Neuronal stem cell (in vitro differentiated cells): ENCODE results near the gene BBS10.
"Not testable (repeated sequence)": the region's sequence is repeated elsewhere in the genome, so short reads cannot be mapped to it uniquely, and the experiment has no call there.

Experiments used
- DNase-seq: peaks from one replicate; pipeline ENCODE4 v3.0.0-alpha.2; 2013; ENCODE audit warnings: low spot score
- H2AFZ ChIP-seq: one replicate; pipeline ENCODE4 v1.6.1; 2013; ENCODE audit warnings: mild to moderate bottlenecking, low read length, inconsistent platforms
- H2AK5ac ChIP-seq: 2 replicates; pipeline ENCODE4 v1.6.1; 2013; ENCODE audit warnings: low read depth, mild to moderate bottlenecking, inconsistent platforms, low read length, moderate library complexity, mixed read lengths
- H2BK120ac ChIP-seq: 2 replicates; pipeline ENCODE4 v1.6.1; 2013; ENCODE audit warnings: low read depth, mild to moderate bottlenecking, inconsistent platforms, low read length, moderate library complexity, mixed read lengths
- H2BK12ac ChIP-seq: one replicate; pipeline ENCODE4 v1.6.1; 2013; ENCODE audit warnings: low read length, inconsistent platforms
- H2BK15ac ChIP-seq: 2 replicates; pipeline ENCODE4 v1.6.1; 2013; ENCODE audit warnings: mild to moderate bottlenecking, low read length, inconsistent platforms, mixed read lengths
- H2BK5ac ChIP-seq: one replicate; pipeline ENCODE4 v1.6.1; 2013; ENCODE audit warnings: inconsistent platforms, mild to moderate bottlenecking, low read length, moderate library complexity
- H3K14ac ChIP-seq: one replicate; pipeline ENCODE4 v1.6.1; 2013; ENCODE audit warnings: low read length, inconsistent platforms
- H3K18ac ChIP-seq: 2 replicates; pipeline ENCODE4 v1.6.1; 2013; ENCODE audit warnings: low read length, inconsistent platforms
- H3K23ac ChIP-seq: 2 replicates; pipeline ENCODE4 v1.6.1; 2013; ENCODE audit warnings: low read depth, mild to moderate bottlenecking, mixed read lengths, low read length, inconsistent platforms; ENCODE audit not compliant: poor library complexity
- H3K27ac ChIP-seq: replicated peaks from 3 replicates; pipeline ENCODE4 v1.5.1; 2013; ENCODE audit warnings: low read length, inconsistent platforms
- H3K27me3 ChIP-seq, 3 experiments: 2 replicates each; pipeline ENCODE4 v1.6.1; 2013; ENCODE audit warnings: low read length in 3 of 3, mild to moderate bottlenecking in 2 of 3, inconsistent platforms in 1 of 3, low read depth in 1 of 3, mixed read lengths in 1 of 3, moderate library complexity in 1 of 3; ENCODE audit not compliant: control insufficient read depth in 3 of 3, insufficient read depth in 3 of 3
- H3K36me3 ChIP-seq, 2 donors: replicated peaks in 1 of 2; 2 replicates each; pipeline ENCODE4 v1.6.1; 2013; ENCODE audit warnings: low read length in 2 of 2; ENCODE audit not compliant: control insufficient read depth in 2 of 2, insufficient read depth in 2 of 2
- H3K4ac ChIP-seq: 2 replicates; pipeline ENCODE4 v1.6.1; 2013; ENCODE audit warnings: inconsistent platforms, mild to moderate bottlenecking, low read length, moderate library complexity
- H3K4me1 ChIP-seq, 2 donors: 1 replicate in 1 of 2; 2 replicates in 1 of 2; pipeline ENCODE4 v1.6.1; 2013; ENCODE audit warnings: low read length in 2 of 2, low read depth in 1 of 2; ENCODE audit not compliant: control insufficient read depth in 2 of 2, insufficient read depth in 1 of 2
- H3K4me2 ChIP-seq: one replicate; pipeline ENCODE4 v1.6.1; 2013; ENCODE audit warnings: mild to moderate bottlenecking, low read length, inconsistent platforms; ENCODE audit not compliant: insufficient read depth, poor library complexity, severe bottlenecking
- H3K4me3 ChIP-seq, 2 donors: 2 replicates each; pipeline ENCODE4 v1.5.1; 2013; ENCODE audit warnings: low read length in 2 of 2, mild to moderate bottlenecking in 2 of 2, inconsistent platforms in 1 of 2, moderate library complexity in 1 of 2
- H3K79me1 ChIP-seq: one replicate; pipeline ENCODE4 v1.6.1; 2013; ENCODE audit warnings: low read depth, mild to moderate bottlenecking, inconsistent platforms, low read length, moderate library complexity
- H3K9ac ChIP-seq: one replicate; pipeline ENCODE4 v1.6.1; 2013; ENCODE audit warnings: mild to moderate bottlenecking, low read depth, low read length, inconsistent platforms; ENCODE audit not compliant: poor library complexity
- H3K9me3 ChIP-seq, 2 donors: replicated peaks in 1 of 2; 2 replicates each; pipeline versions ENCODE3 to v1.6.1; 2013; ENCODE audit warnings: low read length in 2 of 2, mild to moderate bottlenecking in 2 of 2, inconsistent platforms in 1 of 2, low read depth in 1 of 2, mixed read lengths in 1 of 2, moderate library complexity in 1 of 2; ENCODE audit not compliant: control insufficient read depth in 2 of 2, insufficient read depth in 1 of 2
- H4K8ac ChIP-seq: one replicate; pipeline ENCODE4 v1.6.1; 2013; ENCODE audit warnings: low read depth, mild to moderate bottlenecking, inconsistent platforms, low read length, moderate library complexity
- H4K91ac ChIP-seq: one replicate; pipeline ENCODE4 v1.6.1; 2013; ENCODE audit warnings: low read length, low read depth, mild to moderate bottlenecking, inconsistent platforms; ENCODE audit not compliant: poor library complexity
- WGBS, 2 donors: extraction: QIAGEN DNeasy Blood & Tissue Kit; methylation state at CpG; one replicate each; pipeline ENCODE4 v1.1.7; 2013; ENCODE audit warnings: missing lambda C conversion rate in 2 of 2, mixed read lengths in 1 of 2; ENCODE audit not compliant: insufficient read length in 2 of 2, insufficient replicate concordance in 1 of 2; ENCODE audit errors: extremely low coverage in 2 of 2; 5-methylcytosine and 5-hydroxymethylcytosine counted together

The BBS10 gene

DNA sequence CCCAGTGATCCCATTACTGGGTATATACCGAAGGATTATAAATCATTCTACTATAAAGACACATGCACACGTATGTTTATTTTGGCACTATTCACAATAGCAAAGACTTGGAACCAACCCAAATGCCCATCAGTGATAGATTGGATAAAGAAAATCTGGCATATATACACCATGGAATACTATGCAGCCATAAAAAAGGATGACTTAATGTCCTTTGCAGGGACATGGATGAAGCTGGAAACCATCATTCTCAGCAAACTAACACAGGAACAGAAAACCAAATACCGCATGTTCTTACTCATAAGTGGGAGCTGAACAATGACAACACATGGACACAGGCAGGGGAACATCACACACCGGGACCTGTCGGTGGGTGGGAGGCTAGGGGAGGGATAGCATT is 15.9 kb upstream of the BBS10 start:
- H3K79me1 ChIP-seq, H2BK15ac ChIP-seq, H2AK5ac ChIP-seq, H3K4me1 ChIP-seq, H3K27me3 ChIP-seq, H4K8ac ChIP-seq, DNase-seq, H2BK120ac ChIP-seq, H2BK5ac ChIP-seq, H3K14ac ChIP-seq, H3K9ac ChIP-seq, H3K18ac ChIP-seq, H3K27ac ChIP-seq, H3K4me2 ChIP-seq, H2BK12ac ChIP-seq, H4K91ac ChIP-seq, H3K4me3 ChIP-seq, H3K23ac ChIP-seq, H3K4ac ChIP-seq, H2AFZ ChIP-seq: not testable (repeated sequence)
- WGBS, 2 donors, result no CpG with 5 or more reads among the region's 5 CpGs
- H3K36me3 ChIP-seq, result peaks cover 10 to 59% of the 10 kb centered on the region in 2 donors
- H3K9me3 ChIP-seq, result peaks cover 2 to 14% of the 10 kb centered on the region in 2 donors

DNA sequence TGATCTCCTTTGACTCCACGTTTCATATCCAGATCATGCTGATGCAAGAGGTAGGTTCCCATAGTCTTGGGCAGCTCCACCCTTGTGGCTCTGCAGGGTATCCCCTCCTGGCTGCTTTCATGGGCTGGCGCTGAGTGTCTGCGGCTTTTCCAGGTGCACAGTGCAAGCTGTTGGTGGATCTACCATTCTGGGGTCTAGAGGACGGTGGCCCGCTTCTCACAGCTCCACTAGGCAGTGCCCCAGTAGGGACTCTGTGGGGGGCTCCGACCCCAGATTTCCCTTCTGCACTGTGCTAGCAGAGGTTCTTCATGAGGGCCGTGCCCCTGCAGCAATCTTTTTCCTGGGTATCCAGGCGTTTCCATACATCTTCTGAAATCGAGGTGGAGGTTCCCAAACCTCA is 12.1 kb upstream of the BBS10 start:
- H3K9me3 ChIP-seq, result no peaks in the 10 kb centered on the region
- no peaks in the 10 kb centered on the region for H3K4me1 ChIP-seq
- no peak overlapping the region for H4K91ac ChIP-seq
- no peaks in the 10 kb centered on the region for H3K79me1 ChIP-seq
- no peak overlapping the region for H3K14ac ChIP-seq
- no peak overlapping the region for H2BK12ac ChIP-seq
- no peak overlapping the region for H3K4me3 ChIP-seq
- no peak overlapping the region for H2BK120ac ChIP-seq
- H3K27ac ChIP-seq, result no peak overlapping the region
- peaks cover 0 to 55% of the 10 kb centered on the region in 2 donors for H3K36me3 ChIP-seq
- H3K18ac ChIP-seq, result no peak overlapping the region
- no peak overlapping the region for H2AFZ ChIP-seq
- DNase-seq, result no peak
- no CpG with 5 or more reads among the region's 9 CpGs for WGBS, 2 donors
- H2BK15ac ChIP-seq, result no peak overlapping the region
- H3K4me2 ChIP-seq, result no peak overlapping the region
- no peak overlapping the region for H3K23ac ChIP-seq
- no peaks in the 10 kb centered on the region for H3K27me3 ChIP-seq
- no peak overlapping the region for H3K4ac ChIP-seq
- no peak overlapping the region for H2BK5ac ChIP-seq
- H2AK5ac ChIP-seq, result no peak overlapping the region
- no peak overlapping the region for H4K8ac ChIP-seq
- H3K9ac ChIP-seq, result no peak overlapping the region

DNA sequence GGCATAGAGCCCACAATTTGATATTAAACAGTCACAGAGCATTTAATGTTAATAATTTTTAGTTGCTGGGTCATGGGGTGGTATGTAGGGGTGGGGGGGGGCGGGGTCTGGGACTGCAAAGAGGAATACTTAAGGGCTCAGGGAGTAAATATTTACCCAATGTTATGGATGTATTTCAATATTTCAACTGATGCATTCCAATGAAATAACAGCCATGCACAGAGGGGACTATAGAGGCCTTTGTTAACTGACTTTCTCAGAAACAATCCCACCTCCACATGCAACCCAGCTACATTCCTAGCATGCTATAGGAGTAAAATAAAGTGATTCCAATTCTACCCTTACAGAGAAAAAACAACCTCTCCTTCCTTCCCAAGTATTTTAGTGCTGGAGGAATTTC is 7.9 kb upstream of the BBS10 start:
- Histone ChIP-seq H3K27me3 (no peaks in the 10 kb centered on the region), H3K4me3 (no peak overlapping the region), H2BK15ac (no peak overlapping the region), H4K8ac (no peak overlapping the region), H3K4ac (no peak overlapping the region), H3K4me1 (no peaks in the 10 kb centered on the region), H3K27ac (no peak overlapping the region), H3K4me2 (no peak overlapping the region), H2AK5ac (no peak overlapping the region), H3K14ac (no peak overlapping the region), H3K9ac (no peak overlapping the region), H2BK12ac (no peak overlapping the region), H3K9me3 (no peaks in the 10 kb centered on the region), H3K79me1 (no peaks in the 10 kb centered on the region), H2BK5ac (no peak overlapping the region), H3K36me3 (peaks cover 0 to 55% of the 10 kb centered on the region in 2 donors), H3K23ac (no peak overlapping the region), H3K18ac (no peak overlapping the region), H4K91ac (no peak overlapping the region), H2BK120ac (no peak overlapping the region), H2AFZ (no peak overlapping the region)
- WGBS, 2 donors, result no CpG with 5 or more reads among the region's 1 CpG
- DNase-seq, result no peak

DNA sequence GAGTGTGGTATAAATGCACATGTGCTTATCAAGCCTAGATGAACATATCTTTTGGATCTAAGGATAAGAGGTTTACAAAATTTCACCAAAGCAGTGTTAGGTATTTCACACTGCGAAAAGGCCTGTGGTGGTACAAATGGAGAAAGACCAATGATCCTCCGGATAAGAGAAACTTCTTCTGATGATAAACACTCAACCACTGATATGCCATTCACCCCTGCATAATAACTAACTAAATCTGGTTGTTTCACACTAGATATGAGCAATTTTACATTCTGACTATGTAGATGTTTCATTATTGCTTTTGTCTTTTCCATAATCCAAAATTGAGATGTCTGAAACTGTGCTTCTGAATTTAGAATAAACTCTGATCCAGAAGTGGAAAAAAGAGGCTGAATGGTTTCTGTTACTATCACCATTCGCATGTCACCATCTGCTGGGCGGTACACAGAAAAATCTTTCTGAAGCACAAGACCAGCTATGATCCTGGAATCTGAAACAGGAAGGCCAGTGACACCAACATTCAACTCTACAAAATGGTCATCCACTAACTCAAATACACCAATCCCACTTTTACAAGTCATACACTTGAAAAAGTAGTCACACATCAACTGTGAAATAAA is 1.3 kb downstream of the BBS10 start:
- Histone ChIP-seq H3K9me3 (no peaks in the 10 kb centered on the region), H3K36me3 (peaks cover 0 to 6% of the 10 kb centered on the region in 2 donors), H3K4ac (no peak overlapping the region), H2AFZ (no peak overlapping the region), H2AK5ac (no peak overlapping the region), H2BK12ac (no peak overlapping the region), H4K8ac (no peak overlapping the region), H3K23ac (no peak overlapping the region), H2BK15ac (no peak overlapping the region), H4K91ac (no peak overlapping the region), H3K14ac (no peak overlapping the region), H3K4me3 (peak overlapping the region in 1 of 2 donors; percentile 80), H3K9ac (no peak overlapping the region), H3K27me3 (no peaks in the 10 kb centered on the region), H3K4me2 (no peak overlapping the region), H3K27ac (no peak overlapping the region), H2BK120ac (no peak overlapping the region), H3K79me1 (no peaks in the 10 kb centered on the region), H3K18ac (no peak overlapping the region), H2BK5ac (no peak overlapping the region), H3K4me1 (peaks cover 6 to 7% of the 10 kb centered on the region in 2 donors)
- no peak for DNase-seq
- WGBS, 2 donors, result no CpG with 5 or more reads among the region's 4 CpGs
